ENCODE data around the gene PCDHB6. TPM values are rescaled to one million over a fixed set of nuclear protein-coding genes. Genes with fewer than 3 reads are reported as not detected.
"Not testable (repeated sequence)": the region's sequence is repeated elsewhere in the genome, so short reads cannot be mapped to it uniquely, and the experiment has no call there.

Gene PCDHB6
- total RNA-seq, 1 donor from 2014 or later = 0.14 TPM

GRCh38 chr5:141155540-141156374, 5.9 kb downstream of the PCDHB6 start:
- intact Hi-C loops (cut with micrococcal nuclease) = no loop called here
- Histone ChIP-seq H3K27ac (replicated peaks) (no peak overlapping the region), H3K36me3 (no peaks in the 10 kb centered on the region), H3K4me3 (peak overlapping the region; percentile 19), H3K9me3 (replicated peaks) (peaks cover 86% of the 10 kb centered on the region), H3K27me3 (ENCODE audit: low read depth) (peaks cover 86% of the 10 kb centered on the region), H3K4me1 (no peaks in the 10 kb centered on the region)
- no peak for DNase-seq
- TF ChIP-seq CTCF (IDR thresholded peaks at IDR 0.05; ENCODE audit: borderline replicate concordance) = peak; percentile 14

- DNase-seq, H3K4me1 ChIP-seq: not testable (repeated sequence)
These were observed 7.5 kb downstream of the PCDHB6 start for GRCh38 chr5:141157356-141157755.

DNA sequence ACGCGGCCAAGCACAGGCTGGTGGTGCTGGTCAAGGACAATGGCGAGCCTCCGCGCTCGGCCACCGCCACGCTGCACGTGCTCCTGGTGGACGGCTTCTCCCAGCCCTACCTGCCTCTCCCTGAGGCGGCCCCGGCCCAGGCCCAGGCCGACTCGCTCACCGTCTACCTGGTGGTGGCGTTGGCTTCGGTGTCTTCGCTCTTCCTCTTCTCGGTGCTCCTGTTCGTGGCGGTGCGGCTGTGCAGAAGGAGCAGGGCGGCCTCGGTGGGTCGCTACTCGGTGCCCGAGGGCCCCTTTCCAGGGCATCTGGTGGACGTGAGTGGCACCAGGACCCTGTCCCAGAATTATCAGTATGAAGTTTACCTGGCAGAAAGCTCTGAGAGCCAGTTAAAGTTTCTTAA, 8.0 kb downstream of the PCDHB6 start:
- DNase-seq = not testable (repeated sequence)

More at GRCh38 chr5:141157356-141157755, 7.5 kb downstream of the PCDHB6 start:
- intact Hi-C loops (cut with micrococcal nuclease); H3K27ac ChIP-seq (replicated peaks); H3K4me3 ChIP-seq; H3K36me3 ChIP-seq: not testable (repeated sequence)
- Histone ChIP-seq H3K9me3 (replicated peaks) (peaks cover 80% of the 10 kb centered on the region), H3K27me3 (ENCODE audit: low read depth) (peaks cover 70% of the 10 kb centered on the region)

DNA sequence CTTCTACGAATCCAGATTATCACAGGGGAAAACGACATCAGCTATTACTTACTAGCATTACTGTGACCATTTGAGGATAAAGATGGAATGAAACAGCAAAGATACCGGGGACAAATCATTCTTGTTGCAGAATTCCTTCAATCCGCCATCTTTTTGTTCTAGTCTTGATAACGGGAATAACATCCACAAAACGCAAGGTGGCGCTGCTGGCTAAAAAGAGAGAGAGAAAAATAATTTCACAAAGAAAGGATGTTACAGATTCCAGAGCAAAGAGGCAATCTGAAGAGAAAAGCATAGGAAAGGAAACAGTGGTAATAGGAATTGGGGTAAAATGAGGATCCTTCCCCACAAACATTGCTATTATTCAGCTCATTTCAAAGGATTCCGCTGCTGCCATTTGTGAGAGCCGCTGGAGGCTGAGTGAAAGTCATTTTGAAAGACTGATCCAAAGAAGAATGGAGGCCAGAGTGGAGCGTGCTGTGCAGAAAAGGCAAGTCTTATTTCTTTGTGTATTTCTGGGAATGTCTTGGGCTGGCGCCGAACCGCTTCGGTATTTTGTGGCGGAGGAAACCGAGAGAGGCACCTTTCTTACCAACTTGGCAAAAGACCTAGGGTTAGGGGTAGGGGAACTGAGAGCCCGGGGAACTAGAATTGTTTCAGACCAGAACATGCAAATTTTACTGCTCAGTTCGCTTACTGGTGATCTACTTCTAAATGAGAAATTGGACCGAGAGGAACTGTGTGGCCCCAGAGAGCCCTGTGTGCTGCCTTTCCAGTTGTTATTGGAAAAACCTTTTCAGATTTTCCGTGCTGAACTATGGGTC, 22.7 kb downstream of the PCDHB6 start, which contains the start of gene PCDHB7:
Gene PCDHB7, plus strand, starts transcription at position 264 of the 824 bp plus-strand sequence. Its CDS starts 192 bp downstream, at position 456.
- Histone ChIP-seq H3K4me3 (peak within 1 kb of the TSS; percentile 46), H3K36me3 (peaks cover 8% of the 10 kb centered on the region), H3K4me1 (no peaks in the 10 kb centered on the region), H3K27ac (replicated peaks) (no peak within 1 kb of the TSS), H3K27me3 (ENCODE audit: low read depth) (peaks cover 76% of the 10 kb centered on the region), H3K9me3 (replicated peaks) (peaks cover 58% of the 10 kb centered on the region)
- intact Hi-C loops (cut with micrococcal nuclease) = no loop called here
- TF ChIP-seq CTCF (IDR thresholded peaks at IDR 0.05; ENCODE audit: borderline replicate concordance) = peak; percentile 56
- DNase-seq = no peak

More for the DNA sequence above, 8.0 kb downstream of the PCDHB6 start:
- H3K36me3 ChIP-seq; intact Hi-C loops (cut with micrococcal nuclease); H3K27ac ChIP-seq (replicated peaks); H3K4me3 ChIP-seq; H3K4me1 ChIP-seq: not testable (repeated sequence)
- peaks cover 80% of the 10 kb centered on the region for H3K9me3 ChIP-seq (replicated peaks)
- peaks cover 64% of the 10 kb centered on the region for H3K27me3 ChIP-seq (ENCODE audit: low read depth)

GRCh38 chr5:141174291-141175104, 24.6 kb downstream of the PCDHB6 start:
- Histone ChIP-seq H3K27me3 (ENCODE audit: low read depth) (peaks cover 77% of the 10 kb centered on the region), H3K9me3 (replicated peaks) (peaks cover 72% of the 10 kb centered on the region)
- DNase-seq; intact Hi-C loops (cut with micrococcal nuclease); H3K4me1 ChIP-seq; H3K4me3 ChIP-seq; H3K36me3 ChIP-seq; H3K27ac ChIP-seq (replicated peaks): not testable (repeated sequence)

GRCh38 chr5:141175933-141176332, 26.1 kb downstream of the PCDHB6 start:
- intact Hi-C loops (cut with micrococcal nuclease) = no loop called here
- H3K4me1 ChIP-seq = no peaks in the 10 kb centered on the region
- peaks cover 78% of the 10 kb centered on the region for H3K27me3 ChIP-seq (ENCODE audit: low read depth)
- H3K9me3 ChIP-seq (replicated peaks) = peaks cover 85% of the 10 kb centered on the region
- H3K36me3 ChIP-seq = peaks cover 8% of the 10 kb centered on the region
- H3K27ac ChIP-seq (replicated peaks) = no peak overlapping the region
- DNase-seq = no peak
- no peak for TF ChIP-seq CTCF (IDR thresholded peaks at IDR 0.05; ENCODE audit: borderline replicate concordance)
- H3K4me3 ChIP-seq = no peak overlapping the region
